HCT116 (cell line): Measurements from ENCODE around the gene GGPS1. TPM values are rescaled to one million over a fixed set of nuclear protein-coding genes. Genes with fewer than 3 reads are reported as not detected.

ENCODE experiments used
- ATAC-seq: fragments of 200-7000 bp; cut with Tn5 transposase; 2 replicates; pipeline ENCODE4 v1.9.1; 2020; ENCODE audit warnings: mild to moderate bottlenecking, moderate library complexity
- BruUV-seq: library from RNA; stranded (reverse); fragments of 400-500 nt; replicated peaks from 2 replicates; lab custom pipeline; 2021; lab: Mats Ljungman, UMichigan
- CTCF ChIA-PET: fragments of 300-600 bp; sonication (Branson Sonifier 250); formaldehyde crosslinking; loops from one replicate; lab custom pipeline; 2021; ENCODE audit warnings: antibody characterized with exemption; lab: Charles Lee
- POLR2A ChIA-PET: fragments of 300-600, 350-600 bp; sonication (Branson Sonifier 250); formaldehyde crosslinking; loops from one replicate; lab custom pipeline; 2021; ENCODE audit warnings: antibody characterized with exemption; lab: Charles Lee
- RAD21 ChIA-PET, 2 experiments: fragments of 300-600 bp; sonication (Branson Sonifier 250); formaldehyde crosslinking; loops; one replicate each; lab custom pipeline; 2023; ENCODE audit warnings: low total read pairs in 2 of 2; ENCODE audit not compliant: uncharacterized antibody in 2 of 2, unreplicated experiment in 2 of 2, low non-redundant PET in 1 of 2; lab: Charles Lee
- DNase-seq: peaks from one replicate; pipeline ENCODE4 v3.0.0-alpha.2; 2010; ENCODE audit warnings: low read depth, low spot score
- H2AFZ ChIP-seq: fragments of 200-600 bp; shearing (Covaris generic), sonication (generic); 2 replicates; pipeline ENCODE4 v1.6.1; 2017; ENCODE audit warnings: low read depth, mixed run types, mixed read lengths, antibody characterized with exemption, low read length; ENCODE audit not compliant: poor library complexity, severe bottlenecking
- H3K27ac ChIP-seq: 2 replicates; pipeline ENCODE4 v1.5.1; 2012; ENCODE audit warnings: low read depth, low read length
- H3K27me3 ChIP-seq: fragments of 200-600 bp; sonication (generic); 2 replicates; pipeline ENCODE4 v1.6.1; 2016; ENCODE audit warnings: mixed run types, low read length, mixed read lengths; ENCODE audit not compliant: insufficient read depth
- H3K36me3 ChIP-seq, 2 experiments: fragments of 200-500 bp in 1 of 2; fragments of 200-600 bp in 1 of 2; sonication (Bioruptor generic) in 1 of 2; sonication (generic) in 1 of 2; 2 replicates each; pipeline versions ENCODE4 v1.5.1 to v1.6.1; 2014 to 2016; ENCODE audit warnings: low read length in 2 of 2, inconsistent platforms in 1 of 2, mixed read lengths in 1 of 2, mixed run types in 1 of 2; ENCODE audit not compliant: insufficient read depth in 2 of 2, control insufficient read depth in 1 of 2
- H3K4me1 ChIP-seq, 2 experiments: fragments of 200-600 bp in 1 of 2; sonication (generic) in 1 of 2; 2 replicates each; pipeline versions ENCODE4 v1.5.1 to v1.6.1; 2012 to 2017; ENCODE audit warnings: low read length in 2 of 2, inconsistent platforms in 1 of 2, mild to moderate bottlenecking in 1 of 2, mixed read lengths in 1 of 2, mixed run types in 1 of 2, moderate library complexity in 1 of 2; ENCODE audit not compliant: insufficient read depth in 2 of 2, control insufficient read depth in 1 of 2
- H3K4me2 ChIP-seq: fragments of 200-600 bp; sonication (generic); 2 replicates; pipeline ENCODE4 v1.6.1; 2017; ENCODE audit warnings: mixed run types, low read length, mixed read lengths
- H3K4me3 ChIP-seq, 2 experiments: fragments of 200-600 bp in 1 of 2; sonication (generic) in 1 of 2; replicated peaks in 1 of 2; 2 replicates each; pipeline ENCODE4 v1.5.1; 2011 to 2016; ENCODE audit warnings: low read length in 2 of 2, control low read depth in 1 of 2, low read depth in 1 of 2, mild to moderate bottlenecking in 1 of 2, mixed read lengths in 1 of 2, mixed run types in 1 of 2
- H3K79me2 ChIP-seq: fragments of 200-600 bp; sonication (generic); 2 replicates; pipeline ENCODE4 v1.6.1; 2017; ENCODE audit warnings: mild to moderate bottlenecking, mixed run types, low read length, moderate library complexity, mixed read lengths; ENCODE audit not compliant: insufficient read depth
- H3K9ac ChIP-seq: fragments of 200-600 bp; sonication (generic); 2 replicates; pipeline ENCODE4 v1.6.1; 2016; ENCODE audit warnings: low read length, mixed read lengths
- H3K9me2 ChIP-seq: fragments of 200-600 bp; sonication (generic), shearing (Covaris generic); 2 replicates; pipeline ENCODE4 v1.6.1; 2017; ENCODE audit warnings: mixed run types, mild to moderate bottlenecking, moderate library complexity; ENCODE audit not compliant: insufficient read depth
- H3K9me3 ChIP-seq, 2 experiments: fragments of 200-500 bp in 1 of 2; fragments of 200-600 bp in 1 of 2; sonication (Bioruptor generic) in 1 of 2; sonication (generic) in 1 of 2; 2 replicates each; pipeline ENCODE4 v1.6.1; 2014 to 2017; ENCODE audit warnings: low read length in 2 of 2, mixed read lengths in 2 of 2, inconsistent platforms in 1 of 2, low read depth in 1 of 2, mild to moderate bottlenecking in 1 of 2, mixed run types in 1 of 2, moderate library complexity in 1 of 2; ENCODE audit not compliant: control insufficient read depth in 1 of 2, insufficient read depth in 1 of 2
- H4K20me1 ChIP-seq: fragments of 200-600 bp; sonication (generic), shearing (Covaris generic); 2 replicates; pipeline ENCODE4 v1.6.1; 2017; ENCODE audit warnings: mixed run types, mild to moderate bottlenecking, moderate library complexity; ENCODE audit not compliant: insufficient read depth
- ELF1 ChIP-seq: IDR thresholded peaks from 2 replicates; pipeline ENCODE4 v1.6.1; 2012; ENCODE audit warnings: low read depth, borderline replicate concordance
- JUND ChIP-seq: IDR thresholded peaks from 2 replicates; pipeline ENCODE4 v1.6.1; 2012
- POLR2A ChIP-seq: IDR thresholded peaks from 2 replicates; pipeline ENCODE4 v1.7.0; 2011; ENCODE audit warnings: borderline replicate concordance; ENCODE audit not compliant: insufficient read depth, insufficient read length; ENCODE audit errors: extremely low read depth
- POLR2AphosphoS5 ChIP-seq: IDR thresholded peaks from 2 replicates; pipeline ENCODE4 v1.6.1; 2011; ENCODE audit warnings: mild to moderate bottlenecking, low read depth, low read length, moderate library complexity
- SIN3A ChIP-seq: IDR thresholded peaks from 2 replicates; pipeline ENCODE4 v1.6.1; 2012; ENCODE audit warnings: low read depth
- ZFX ChIP-seq: fragments of 450-650 bp; IDR thresholded peaks from 2 replicates; pipeline ENCODE4 v1.6.1; 2017
- intact Hi-C: fragments of 100-400 bp; cut with micrococcal nuclease; formaldehyde crosslinking; loops from 2 replicates; pipeline ENCODE4 v1.10.0; 2022
- total RNA-seq: library from RNA; stranded (reverse); gene quantifications from one replicate; pipeline ENCODE4 v1.2.1, GENCODE V29; 2021; ENCODE audit not compliant: unreplicated experiment

GGPS1 gene
- total RNA-seq, 1 experiment from 2014 or later, result 30.6 TPM

DNA sequence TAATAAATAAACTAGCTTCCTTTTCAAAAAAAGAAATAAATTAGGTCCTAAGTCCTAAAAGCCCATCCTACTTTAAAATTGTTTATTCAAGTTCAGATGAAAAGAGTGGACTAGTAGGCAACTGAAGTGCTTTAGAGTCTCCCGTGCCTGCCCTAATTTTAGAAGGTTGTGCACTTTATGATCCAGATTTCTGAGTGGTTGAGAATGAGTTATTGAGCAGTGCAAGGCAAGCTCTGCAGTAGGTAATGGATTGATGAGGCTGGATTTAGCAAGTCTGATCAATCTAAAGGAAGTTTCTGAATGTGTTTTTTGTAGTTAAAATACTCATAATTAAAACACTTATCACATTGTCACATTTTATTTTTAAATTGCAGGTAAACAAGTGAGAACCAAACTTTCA is 13.0 kb downstream of the GGPS1 start:
- Histone ChIP-seq H3K4me2 (no peak overlapping the region), H3K9ac (no peak overlapping the region), H3K36me3 (peaks cover 0 to 6% of the 10 kb centered on the region in 2 experiments; a peak in 1 of 4 replicates), H3K4me3 (no peak overlapping the region), H3K27me3 (no peaks in the 10 kb centered on the region), H3K27ac (no peak overlapping the region), H3K79me2 (no peaks in the 10 kb centered on the region), H4K20me1 (no peaks in the 10 kb centered on the region), H3K9me2 (no peaks in the 10 kb centered on the region), H3K4me1 (no peaks in the 10 kb centered on the region), H3K9me3 (no peaks in the 10 kb centered on the region), H2AFZ (no peak overlapping the region)
- BruUV-seq, result no TSS peak
- intact Hi-C loops, result no loop called here
- POLR2A ChIA-PET, result no interaction called here
- DNase-seq (no peak), ATAC-seq (no peak)
- TF ChIP-seq JUND, result no peak
- no peak for TF ChIP-seq SIN3A
- TF ChIP-seq POLR2AphosphoS5, result no peak
- TF ChIP-seq POLR2A, result no peak
- TF ChIP-seq ELF1, result no peak
- CTCF ChIA-PET, result no interaction called here
- RAD21 ChIA-PET, result no interaction called here

DNA sequence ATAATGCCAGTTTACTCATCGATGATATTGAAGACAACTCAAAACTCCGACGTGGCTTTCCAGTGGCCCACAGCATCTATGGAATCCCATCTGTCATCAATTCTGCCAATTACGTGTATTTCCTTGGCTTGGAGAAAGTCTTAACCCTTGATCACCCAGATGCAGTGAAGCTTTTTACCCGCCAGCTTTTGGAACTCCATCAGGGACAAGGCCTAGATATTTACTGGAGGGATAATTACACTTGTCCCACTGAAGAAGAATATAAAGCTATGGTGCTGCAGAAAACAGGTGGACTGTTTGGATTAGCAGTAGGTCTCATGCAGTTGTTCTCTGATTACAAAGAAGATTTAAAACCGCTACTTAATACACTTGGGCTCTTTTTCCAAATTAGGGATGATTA is 13.7 kb downstream of the GGPS1 start:
- ChIA-PET CTCF (no interaction called here), RAD21 (no interaction called here), POLR2A (no interaction called here)
- no peak overlapping the region for H3K9ac ChIP-seq
- H3K36me3 ChIP-seq, result peaks cover 0 to 5% of the 10 kb centered on the region in 2 experiments; a peak in 1 of 4 replicates
- H3K4me2 ChIP-seq, result no peak overlapping the region
- no peaks in the 10 kb centered on the region for H3K9me2 ChIP-seq
- H3K79me2 ChIP-seq, result no peaks in the 10 kb centered on the region
- no TSS peak for BruUV-seq
- TF ChIP-seq JUND (no peak), POLR2A (no peak), ZFX (no peak)
- H3K27me3 ChIP-seq, result no peaks in the 10 kb centered on the region
- no peaks in the 10 kb centered on the region for H3K4me1 ChIP-seq
- intact Hi-C loops, result no loop called here
- H3K4me3 ChIP-seq, result no peak overlapping the region
- H2AFZ ChIP-seq, result no peak overlapping the region
- H3K27ac ChIP-seq, result no peak overlapping the region
- H3K9me3 ChIP-seq, result no peaks in the 10 kb centered on the region
- DNase-seq (no peak), ATAC-seq (no peak)
- H4K20me1 ChIP-seq, result no peaks in the 10 kb centered on the region
